Measurements from ENCODE around the gene HNRNPU. TPM values are rescaled to one million over a fixed set of nuclear protein-coding genes. Genes with fewer than 3 reads are reported as not detected.

HNRNPU gene
- total RNA-seq, 1 donor from 2014 or later: 358 TPM

DNA sequence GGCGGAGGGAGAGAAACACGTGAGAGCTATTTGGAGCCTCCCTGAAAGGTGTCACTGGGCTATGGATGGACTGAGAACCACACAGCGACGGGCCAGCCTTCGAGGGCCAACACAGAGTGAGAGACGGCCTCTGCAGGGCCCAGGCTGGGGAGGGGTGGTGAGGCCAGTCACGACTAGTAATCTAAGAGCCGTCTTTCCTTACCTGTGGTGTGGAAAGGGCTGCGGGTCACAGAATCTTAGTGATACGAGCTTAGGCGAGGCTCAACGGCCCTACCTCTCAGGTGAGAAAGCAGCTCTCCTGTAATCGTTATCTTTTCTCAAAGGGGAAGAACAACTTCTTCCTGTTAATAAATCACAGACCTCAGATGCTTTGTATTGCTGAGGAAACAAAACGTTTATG is 62.3 kb downstream of the HNRNPU start:
- TF ChIP-seq, protein P1, sequence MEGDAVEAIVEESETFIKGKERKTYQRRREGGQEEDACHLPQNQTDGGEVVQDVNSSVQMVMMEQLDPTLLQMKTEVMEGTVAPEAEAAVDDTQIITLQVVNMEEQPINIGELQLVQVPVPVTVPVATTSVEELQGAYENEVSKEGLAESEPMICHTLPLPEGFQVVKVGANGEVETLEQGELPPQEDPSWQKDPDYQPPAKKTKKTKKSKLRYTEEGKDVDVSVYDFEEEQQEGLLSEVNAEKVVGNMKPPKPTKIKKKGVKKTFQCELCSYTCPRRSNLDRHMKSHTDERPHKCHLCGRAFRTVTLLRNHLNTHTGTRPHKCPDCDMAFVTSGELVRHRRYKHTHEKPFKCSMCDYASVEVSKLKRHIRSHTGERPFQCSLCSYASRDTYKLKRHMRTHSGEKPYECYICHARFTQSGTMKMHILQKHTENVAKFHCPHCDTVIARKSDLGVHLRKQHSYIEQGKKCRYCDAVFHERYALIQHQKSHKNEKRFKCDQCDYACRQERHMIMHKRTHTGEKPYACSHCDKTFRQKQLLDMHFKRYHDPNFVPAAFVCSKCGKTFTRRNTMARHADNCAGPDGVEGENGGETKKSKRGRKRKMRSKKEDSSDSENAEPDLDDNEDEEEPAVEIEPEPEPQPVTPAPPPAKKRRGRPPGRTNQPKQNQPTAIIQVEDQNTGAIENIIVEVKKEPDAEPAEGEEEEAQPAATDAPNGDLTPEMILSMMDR (IDR thresholded peaks at IDR 0.05; ENCODE audit: insufficient read depth, low read length, poor library complexity, severe bottlenecking): no peak
- DNase-seq (ENCODE audit: low read depth): no peak
- no peaks in the 10 kb centered on the region for H3K36me3 ChIP-seq (ENCODE audit: control insufficient read depth, insufficient read depth, low read length)

GRCh38 chr1:244801246-244801645 is 63.1 kb downstream of the HNRNPU start:
- Histone ChIP-seq H3K36me3 (ENCODE audit: control insufficient read depth, insufficient read depth, low read length) (no peaks in the 10 kb centered on the region), H3K27me3 (ENCODE audit: control insufficient read depth, insufficient read depth, low read length) (no peaks in the 10 kb centered on the region), H3K4me3 (ENCODE audit: low read depth, low read length) (no peak overlapping the region)
- TF ChIP-seq, protein P1 (IDR thresholded peaks at IDR 0.05; ENCODE audit: insufficient read depth, low read length, poor library complexity, severe bottlenecking): peak; percentile 60
- DNase-seq (ENCODE audit: low read depth): no peak

More for the DNA sequence above, 62.3 kb downstream of the HNRNPU start:
- Histone ChIP-seq H3K27me3 (ENCODE audit: control insufficient read depth, insufficient read depth, low read length) (no peaks in the 10 kb centered on the region), H3K4me3 (ENCODE audit: low read depth, low read length) (no peak overlapping the region)

- Histone ChIP-seq H3K36me3 (ENCODE audit: control insufficient read depth, insufficient read depth, low read length) (no peaks in the 10 kb centered on the region), H3K4me3 (ENCODE audit: low read depth, low read length) (no peak overlapping the region), H3K27me3 (ENCODE audit: control insufficient read depth, insufficient read depth, low read length) (no peaks in the 10 kb centered on the region)
- DNase-seq (ENCODE audit: low read depth): no peak
- TF ChIP-seq, protein P1 (IDR thresholded peaks at IDR 0.05; ENCODE audit: insufficient read depth, low read length, poor library complexity, severe bottlenecking): no peak
These were observed 63.5 kb downstream of the HNRNPU start for GRCh38 chr1:244800821-244801220.

Other genes with a start within 250 kb of the HNRNPU start
- gene DESI2, start 211.4 kb downstream of the HNRNPU start, total RNA-seq: 53.2 and 55.0 TPM in 2 replicates
- 25.1 and 30.2 TPM in 2 replicates for gene COX20, start 28.9 kb downstream of the HNRNPU start, total RNA-seq